K562 (cell line): Measurements from ENCODE around the gene HFE. TPM values are rescaled to one million over a fixed set of nuclear protein-coding genes. Genes with fewer than 3 reads are reported as not detected.

Experiments
- CBX1 ChIP-seq: sonication (generic); IDR thresholded peaks from 2 replicates; pipeline ENCODE4 v1.6.1; 2016; ENCODE audit warnings: antibody characterized with exemption, low read depth, mild to moderate bottlenecking
- CBX2 ChIP-seq: fragments of 200-600 bp; sonication (generic); IDR thresholded peaks from one replicate; pipeline ENCODE4 v1.6.1; 2012; ENCODE audit warnings: mild to moderate bottlenecking, low read length, inconsistent platforms; ENCODE audit not compliant: insufficient read depth, poor library complexity, severe bottlenecking
- FOXM1 ChIP-seq, 2 experiments: fragments of 450-650 bp in 1 of 2; sonication (generic) in 1 of 2; formaldehyde crosslinking in 1 of 2; IDR thresholded peaks; 2 replicates each; pipeline versions ENCODE4 v1.6.1 to v1.9.0; 2017 to 2022; ENCODE audit warnings: low read depth in 2 of 2, mild to moderate bottlenecking in 2 of 2, missing genetic modification reagents in 1 of 2, moderate library complexity in 1 of 2
- RBM22 ChIP-seq: fragments of 200-400 bp; formaldehyde crosslinking; IDR thresholded peaks from 2 replicates; pipeline ENCODE4 v1.6.1; 2018; ENCODE audit warnings: low read length, low read depth; ENCODE audit not compliant: poor library complexity, severe bottlenecking
- SREBF2 ChIP-seq: sonication (generic); formaldehyde crosslinking; IDR thresholded peaks from 2 replicates; pipeline ENCODE4 v1.4.0; 2020; ENCODE audit warnings: mild to moderate bottlenecking, missing genetic modification reagents
- SRSF3 ChIP-seq: fragments of 200-400 bp; formaldehyde crosslinking; IDR thresholded peaks from 2 replicates; pipeline ENCODE4 v1.6.1; 2016; ENCODE audit warnings: mild to moderate bottlenecking, low read length, moderate library complexity; ENCODE audit not compliant: insufficient read depth
- ZNF668 ChIP-seq: fragments of 250-450 bp; sonication (Bioruptor Pico); IDR thresholded peaks from 2 replicates; pipeline ENCODE4 v1.8.0; 2022; ENCODE audit warnings: mild to moderate bottlenecking, inconsistent platforms
- polyA plus RNA-seq, 8 experiments: library from polyadenylated mRNA; depleted of rRNA in 4 of 8; stranded (reverse) in 5 of 8; unstranded in 3 of 8; fragments of >200 nt; fragmentation: Nextera tagmentation in 2 of 8; fragmentation: Illumina TruSeq in 1 of 8; extraction: Ambion mirVana in 2 of 8; extraction: Trizol in 1 of 8; gene quantifications; 2 replicates each; pipeline versions ENCODE4 v1.2.1 to v1.2.3, GENCODE V29; 2011 to 2014; ENCODE audit warnings: inconsistent platforms in 1 of 8, missing spikeins in 1 of 8
- total RNA-seq, 7 experiments: library from RNA; depleted of rRNA in 6 of 7; stranded (reverse); fragments of >200 nt in 6 of 7; fragmentation: Illumina TruSeq in 2 of 7; extraction: Trizol in 2 of 7; gene quantifications; 2 replicates each; pipeline versions ENCODE4 v1.2.1 to v1.2.3, GENCODE V29; 2011 to 2021; ENCODE audit warnings: low replicate concordance in 1 of 7
- TF ChIP-seq, protein P1 (sequence below), 2 experiments: fragments of 450-650 bp; conservative IDR thresholded peaks; 2 replicates each; pipeline ENCODE4 v1.6.1; 2017; ENCODE audit warnings: mild to moderate bottlenecking in 2 of 2, moderate library complexity in 2 of 2
- TF ChIP-seq, protein P2 (sequence below): sonication (generic); formaldehyde crosslinking; IDR thresholded peaks from 2 replicates; pipeline ENCODE4 v1.8.1; 2023; ENCODE audit warnings: mild to moderate bottlenecking, missing genetic modification reagents
- TF ChIP-seq, protein P3 (sequence below): fragments of 450-650 bp; formaldehyde crosslinking; conservative IDR thresholded peaks from 2 replicates; pipeline ENCODE4 v1.4.0; 2022; ENCODE audit warnings: mild to moderate bottlenecking, missing genetic modification characterization
- TF ChIP-seq, protein P4 (sequence below): fragments of 450-650 bp; formaldehyde crosslinking; IDR thresholded peaks from 2 replicates; pipeline ENCODE4 v1.4.0; 2020; ENCODE audit warnings: mild to moderate bottlenecking, moderate library complexity
- TF ChIP-seq, protein P5 (sequence below), 2 experiments: fragments of 450-650 bp; IDR thresholded peaks; 2 replicates each; pipeline ENCODE4 v1.6.1; 2018; ENCODE audit warnings: mild to moderate bottlenecking in 2 of 2, low read depth in 1 of 2; ENCODE audit not compliant: partially characterized antibody in 2 of 2
- TF ChIP-seq, protein P6 (sequence below): fragments of 250-450 bp; sonication (Bioruptor Pico); IDR thresholded peaks from 2 replicates; pipeline ENCODE4 v1.4.0; 2020; ENCODE audit warnings: mild to moderate bottlenecking

HFE gene
- total and polyA plus RNA-seq, 9 of the 15 experiments (the other 6 are each of a cell fraction or from before 2014, with no cell fraction given), result 0.14 to 1.2 (median 0.76) TPM

DNA sequence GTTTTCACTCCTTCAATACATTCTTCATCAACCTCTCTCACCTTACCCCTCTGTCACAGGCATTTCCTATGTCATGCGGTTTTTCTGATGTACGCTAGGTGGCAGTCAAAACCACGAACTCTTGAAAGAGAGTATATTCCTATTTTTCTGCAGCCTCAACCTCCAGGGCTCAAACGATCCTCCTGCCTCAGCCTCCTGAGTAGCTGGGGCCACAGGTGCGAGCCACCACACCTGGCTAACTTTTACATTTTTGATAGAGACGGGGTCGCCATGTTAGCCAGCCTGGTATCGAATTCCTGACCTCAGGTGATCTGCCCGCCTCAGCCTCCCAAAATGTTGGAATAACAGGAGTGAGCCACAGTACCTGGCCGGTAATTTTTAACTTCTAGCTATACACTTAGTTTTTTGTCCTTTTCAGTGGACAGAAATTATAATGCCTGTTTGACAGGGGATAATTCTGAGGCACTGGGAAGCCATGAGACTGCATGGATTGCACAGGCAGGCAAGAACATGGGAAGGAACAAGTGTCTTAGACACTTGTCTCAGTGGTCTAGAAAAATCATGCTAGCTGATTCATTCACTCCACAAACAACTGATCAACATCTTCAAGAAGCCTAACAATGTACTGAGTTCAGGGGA lies 22.5 kb upstream of the HFE start (continued):
- TF ChIP-seq, protein P1, sequence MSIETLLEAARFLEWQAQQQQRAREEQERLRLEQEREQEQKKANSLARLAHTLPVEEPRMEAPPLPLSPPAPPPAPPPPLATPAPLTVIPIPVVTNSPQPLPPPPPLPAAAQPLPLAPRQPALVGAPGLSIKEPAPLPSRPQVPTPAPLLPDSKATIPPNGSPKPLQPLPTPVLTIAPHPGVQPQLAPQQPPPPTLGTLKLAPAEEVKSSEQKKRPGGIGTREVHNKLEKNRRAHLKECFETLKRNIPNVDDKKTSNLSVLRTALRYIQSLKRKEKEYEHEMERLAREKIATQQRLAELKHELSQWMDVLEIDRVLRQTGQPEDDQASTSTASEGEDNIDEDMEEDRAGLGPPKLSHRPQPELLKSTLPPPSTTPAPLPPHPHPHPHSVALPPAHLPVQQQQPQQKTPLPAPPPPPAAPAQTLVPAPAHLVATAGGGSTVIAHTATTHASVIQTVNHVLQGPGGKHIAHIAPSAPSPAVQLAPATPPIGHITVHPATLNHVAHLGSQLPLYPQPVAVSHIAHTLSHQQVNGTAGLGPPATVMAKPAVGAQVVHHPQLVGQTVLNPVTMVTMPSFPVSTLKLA (conservative IDR thresholded peaks at IDR 0.05), result 0 out of 4 replicates have a peak, but pooled peaks of 1 of the 2 experiments have one; percentile 16
- TF ChIP-seq, protein P2, sequence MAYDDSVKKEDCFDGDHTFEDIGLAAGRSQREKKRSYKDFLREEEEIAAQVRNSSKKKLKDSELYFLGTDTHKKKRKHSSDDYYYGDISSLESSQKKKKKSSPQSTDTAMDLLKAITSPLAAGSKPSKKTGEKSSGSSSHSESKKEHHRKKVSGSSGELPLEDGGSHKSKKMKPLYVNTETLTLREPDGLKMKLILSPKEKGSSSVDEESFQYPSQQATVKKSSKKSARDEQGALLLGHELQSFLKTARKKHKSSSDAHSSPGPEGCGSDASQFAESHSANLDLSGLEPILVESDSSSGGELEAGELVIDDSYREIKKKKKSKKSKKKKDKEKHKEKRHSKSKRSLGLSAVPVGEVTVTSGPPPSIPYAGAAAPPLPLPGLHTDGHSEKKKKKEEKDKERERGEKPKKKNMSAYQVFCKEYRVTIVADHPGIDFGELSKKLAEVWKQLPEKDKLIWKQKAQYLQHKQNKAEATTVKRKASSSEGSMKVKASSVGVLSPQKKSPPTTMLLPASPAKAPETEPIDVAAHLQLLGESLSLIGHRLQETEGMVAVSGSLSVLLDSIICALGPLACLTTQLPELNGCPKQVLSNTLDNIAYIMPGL, result no peak
- TF ChIP-seq, protein P3, sequence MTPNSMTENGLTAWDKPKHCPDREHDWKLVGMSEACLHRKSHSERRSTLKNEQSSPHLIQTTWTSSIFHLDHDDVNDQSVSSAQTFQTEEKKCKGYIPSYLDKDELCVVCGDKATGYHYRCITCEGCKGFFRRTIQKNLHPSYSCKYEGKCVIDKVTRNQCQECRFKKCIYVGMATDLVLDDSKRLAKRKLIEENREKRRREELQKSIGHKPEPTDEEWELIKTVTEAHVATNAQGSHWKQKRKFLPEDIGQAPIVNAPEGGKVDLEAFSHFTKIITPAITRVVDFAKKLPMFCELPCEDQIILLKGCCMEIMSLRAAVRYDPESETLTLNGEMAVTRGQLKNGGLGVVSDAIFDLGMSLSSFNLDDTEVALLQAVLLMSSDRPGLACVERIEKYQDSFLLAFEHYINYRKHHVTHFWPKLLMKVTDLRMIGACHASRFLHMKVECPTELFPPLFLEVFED, result 0 out of 2 replicates have a peak, but pooled peaks have one; percentile 23
- TF ChIP-seq SREBF2 (CRISPR knock-in tag) (no peak), SRSF3 (no peak), ZNF668 (no peak), RBM22 (no peak), FOXM1 (IDR thresholded peaks at IDR 0.05; ENCODE audit: low read depth) (peak; percentile 46; the same call in 1 of the 2 replicates), FOXM1 (CRISPR knock-in tag; IDR thresholded peaks at IDR 0.05; ENCODE audit: low read depth) (no peak), CBX2 (no peak), CBX1 (peak; percentile 95; the same call in 1 of the 2 replicates)
- TF ChIP-seq, protein P4, sequence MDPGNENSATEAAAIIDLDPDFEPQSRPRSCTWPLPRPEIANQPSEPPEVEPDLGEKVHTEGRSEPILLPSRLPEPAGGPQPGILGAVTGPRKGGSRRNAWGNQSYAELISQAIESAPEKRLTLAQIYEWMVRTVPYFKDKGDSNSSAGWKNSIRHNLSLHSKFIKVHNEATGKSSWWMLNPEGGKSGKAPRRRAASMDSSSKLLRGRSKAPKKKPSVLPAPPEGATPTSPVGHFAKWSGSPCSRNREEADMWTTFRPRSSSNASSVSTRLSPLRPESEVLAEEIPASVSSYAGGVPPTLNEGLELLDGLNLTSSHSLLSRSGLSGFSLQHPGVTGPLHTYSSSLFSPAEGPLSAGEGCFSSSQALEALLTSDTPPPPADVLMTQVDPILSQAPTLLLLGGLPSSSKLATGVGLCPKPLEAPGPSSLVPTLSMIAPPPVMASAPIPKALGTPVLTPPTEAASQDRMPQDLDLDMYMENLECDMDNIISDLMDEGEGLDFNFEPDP, result no peak
- TF ChIP-seq, protein P5, sequence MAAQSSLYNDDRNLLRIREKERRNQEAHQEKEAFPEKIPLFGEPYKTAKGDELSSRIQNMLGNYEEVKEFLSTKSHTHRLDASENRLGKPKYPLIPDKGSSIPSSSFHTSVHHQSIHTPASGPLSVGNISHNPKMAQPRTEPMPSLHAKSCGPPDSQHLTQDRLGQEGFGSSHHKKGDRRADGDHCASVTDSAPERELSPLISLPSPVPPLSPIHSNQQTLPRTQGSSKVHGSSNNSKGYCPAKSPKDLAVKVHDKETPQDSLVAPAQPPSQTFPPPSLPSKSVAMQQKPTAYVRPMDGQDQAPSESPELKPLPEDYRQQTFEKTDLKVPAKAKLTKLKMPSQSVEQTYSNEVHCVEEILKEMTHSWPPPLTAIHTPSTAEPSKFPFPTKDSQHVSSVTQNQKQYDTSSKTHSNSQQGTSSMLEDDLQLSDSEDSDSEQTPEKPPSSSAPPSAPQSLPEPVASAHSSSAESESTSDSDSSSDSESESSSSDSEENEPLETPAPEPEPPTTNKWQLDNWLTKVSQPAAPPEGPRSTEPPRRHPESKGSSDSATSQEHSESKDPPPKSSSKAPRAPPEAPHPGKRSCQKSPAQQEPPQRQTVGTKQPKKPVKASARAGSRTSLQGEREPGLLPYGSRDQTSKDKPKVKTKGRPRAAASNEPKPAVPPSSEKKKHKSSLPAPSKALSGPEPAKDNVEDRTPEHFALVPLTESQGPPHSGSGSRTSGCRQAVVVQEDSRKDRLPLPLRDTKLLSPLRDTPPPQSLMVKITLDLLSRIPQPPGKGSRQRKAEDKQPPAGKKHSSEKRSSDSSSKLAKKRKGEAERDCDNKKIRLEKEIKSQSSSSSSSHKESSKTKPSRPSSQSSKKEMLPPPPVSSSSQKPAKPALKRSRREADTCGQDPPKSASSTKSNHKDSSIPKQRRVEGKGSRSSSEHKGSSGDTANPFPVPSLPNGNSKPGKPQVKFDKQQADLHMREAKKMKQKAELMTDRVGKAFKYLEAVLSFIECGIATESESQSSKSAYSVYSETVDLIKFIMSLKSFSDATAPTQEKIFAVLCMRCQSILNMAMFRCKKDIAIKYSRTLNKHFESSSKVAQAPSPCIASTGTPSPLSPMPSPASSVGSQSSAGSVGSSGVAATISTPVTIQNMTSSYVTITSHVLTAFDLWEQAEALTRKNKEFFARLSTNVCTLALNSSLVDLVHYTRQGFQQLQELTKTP (IDR thresholded peaks at IDR 0.05; ENCODE audit: low read depth in 1 of 2, partially characterized antibody in 2 of 2), result peak in 1 of 2 experiments; percentile 59
- TF ChIP-seq, protein P6, sequence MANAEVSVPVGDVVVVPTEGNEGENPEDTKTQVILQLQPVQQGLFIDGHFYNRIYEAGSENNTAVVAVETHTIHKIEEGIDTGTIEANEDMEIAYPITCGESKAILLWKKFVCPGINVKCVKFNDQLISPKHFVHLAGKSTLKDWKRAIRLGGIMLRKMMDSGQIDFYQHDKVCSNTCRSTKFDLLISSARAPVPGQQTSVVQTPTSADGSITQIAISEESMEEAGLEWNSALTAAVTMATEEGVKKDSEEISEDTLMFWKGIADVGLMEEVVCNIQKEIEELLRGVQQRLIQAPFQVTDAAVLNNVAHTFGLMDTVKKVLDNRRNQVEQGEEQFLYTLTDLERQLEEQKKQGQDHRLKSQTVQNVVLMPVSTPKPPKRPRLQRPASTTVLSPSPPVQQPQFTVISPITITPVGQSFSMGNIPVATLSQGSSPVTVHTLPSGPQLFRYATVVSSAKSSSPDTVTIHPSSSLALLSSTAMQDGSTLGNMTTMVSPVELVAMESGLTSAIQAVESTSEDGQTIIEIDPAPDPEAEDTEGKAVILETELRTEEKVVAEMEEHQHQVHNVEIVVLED (CRISPR knock-in tag), result 0 out of 2 replicates have a peak, but pooled peaks have one; percentile 35
